ENCODE data around the gene WNT3A.
"Not testable (repeated sequence)": the region's sequence is repeated elsewhere in the genome, so short reads cannot be mapped to it uniquely, and the experiment has no call there.

WNT3A gene

GRCh38 chr1:228010921-228011320 lies 4.1 kb downstream of the WNT3A start:
- in situ Hi-C loops (cut with MboI; ENCODE audit: low sequenced_read_pairs): no loop called here

- in situ Hi-C loops (cut with MboI; ENCODE audit: low sequenced_read_pairs): no loop called here
These were observed 5.0 kb downstream of the WNT3A start for GRCh38 chr1:228011721-228012311.

- in situ Hi-C loops (cut with MboI; ENCODE audit: low sequenced_read_pairs): no loop called here
These were observed 5.8 kb downstream of the WNT3A start for GRCh38 chr1:228012555-228012954.

- in situ Hi-C loops (cut with MboI; ENCODE audit: low sequenced_read_pairs): no loop called here
These were observed 6.5 kb downstream of the WNT3A start for GRCh38 chr1:228013131-228013934.

GRCh38 chr1:228013935-228014930 lies 7.4 kb downstream of the WNT3A start:
- in situ Hi-C loops (cut with MboI; ENCODE audit: low sequenced_read_pairs): no loop called here

GRCh38 chr1:228015276-228016180 lies 8.7 kb downstream of the WNT3A start:
- in situ Hi-C loops (cut with MboI; ENCODE audit: low sequenced_read_pairs): no loop called here

- in situ Hi-C loops (cut with MboI; ENCODE audit: low sequenced_read_pairs): no loop called here
These were observed 9.3 kb downstream of the WNT3A start for GRCh38 chr1:228016181-228016510.

- in situ Hi-C loops (cut with MboI; ENCODE audit: low sequenced_read_pairs): no loop called here
These were observed 10.0 kb downstream of the WNT3A start for GRCh38 chr1:228016653-228017355.

GRCh38 chr1:228017356-228018124 lies 10.7 kb downstream of the WNT3A start:
- in situ Hi-C loops (cut with MboI; ENCODE audit: low sequenced_read_pairs): no loop called here

GRCh38 chr1:228018125-228018398 lies 11.3 kb downstream of the WNT3A start:
- in situ Hi-C loops (cut with MboI; ENCODE audit: low sequenced_read_pairs): no loop called here

GRCh38 chr1:228018961-228019721 lies 12.3 kb downstream of the WNT3A start:
- in situ Hi-C loops (cut with MboI; ENCODE audit: low sequenced_read_pairs): no loop called here

- in situ Hi-C loops (cut with MboI; ENCODE audit: low sequenced_read_pairs): not testable (repeated sequence)
These were observed 12.9 kb downstream of the WNT3A start for GRCh38 chr1:228019722-228020083.

- in situ Hi-C loops (cut with MboI; ENCODE audit: low sequenced_read_pairs): no loop called here
These were observed 14.0 kb downstream of the WNT3A start for GRCh38 chr1:228020686-228021354.

GRCh38 chr1:228021355-228022030 lies 14.7 kb downstream of the WNT3A start:
- in situ Hi-C loops (cut with MboI; ENCODE audit: low sequenced_read_pairs): no loop called here

- in situ Hi-C loops (cut with MboI; ENCODE audit: low sequenced_read_pairs): no loop called here
These were observed 15.9 kb downstream of the WNT3A start for GRCh38 chr1:228022571-228023293.

GRCh38 chr1:228023294-228023639 lies 16.5 kb downstream of the WNT3A start:
- in situ Hi-C loops (cut with MboI; ENCODE audit: low sequenced_read_pairs): no loop called here

- in situ Hi-C loops (cut with MboI; ENCODE audit: low sequenced_read_pairs): no loop called here
These were observed 22.5 kb downstream of the WNT3A start for GRCh38 chr1:228029281-228029680.
